Tibial nerve (tissue), 4 donors: ENCODE results near the gene GUCY1A1. TPM values are rescaled to one million over a fixed set of nuclear protein-coding genes. Genes with fewer than 3 reads are reported as not detected.

Source experiments
- DNase-seq, 2 donors: peaks; one replicate each; pipeline ENCODE4 v3.0.0-alpha.2; 2019; ENCODE audit warnings: low spot score in 2 of 2
- H3K27ac ChIP-seq, 4 donors: fragments of 200-600 bp; sonication (generic) in 3 of 4; one replicate each; pipeline ENCODE4 v1.5.1; 2017 to 2019; ENCODE audit warnings: mild to moderate bottlenecking in 1 of 4
- H3K27me3 ChIP-seq, 2 donors: fragments of 200-600 bp; sonication (generic) in 1 of 2; one replicate each; pipeline versions ENCODE4 v1.5.1 to v1.6.0; 2017 to 2019
- H3K36me3 ChIP-seq, 3 donors: fragments of 200-600 bp; sonication (generic); one replicate each; pipeline ENCODE4 v1.5.1; 2018 to 2019
- H3K4me1 ChIP-seq, 4 donors: fragments of 200-600 bp; sonication (generic) in 3 of 4; one replicate each; pipeline ENCODE4 v1.5.1; 2017 to 2019
- H3K4me3 ChIP-seq, 4 donors: fragments of 200-600 bp; sonication (generic) in 3 of 4; one replicate each; pipeline ENCODE4 v1.5.1; 2017 to 2019; ENCODE audit warnings: mild to moderate bottlenecking in 1 of 4, moderate library complexity in 1 of 4
- H3K9me3 ChIP-seq, 4 donors: fragments of 200-600 bp; sonication (generic) in 3 of 4; one replicate each; pipeline ENCODE4 v1.5.1; 2017 to 2019
- EP300 ChIP-seq, 2 donors: sonication (generic); formaldehyde crosslinking; IDR thresholded peaks; one replicate each; pipeline ENCODE4 v1.6.1; 2017; ENCODE audit warnings: antibody characterized with exemption in 2 of 2, mild to moderate bottlenecking in 1 of 2
- POLR2A ChIP-seq, 2 donors: fragments of 450-650 bp; IDR thresholded peaks; one replicate each; pipeline ENCODE4 v1.6.1; 2017; ENCODE audit warnings: antibody characterized with exemption in 2 of 2, mild to moderate bottlenecking in 2 of 2, moderate library complexity in 2 of 2
- WGBS, 2 donors: methylation state at CpG; one replicate each; pipeline ENCODE4 v1.1.5; 2018; 5-methylcytosine and 5-hydroxymethylcytosine counted together
- total RNA-seq, 4 donors: library from RNA; depleted of rRNA; stranded (reverse); fragments of >200 nt; gene quantifications; one replicate each; pipeline ENCODE4 v1.1.0, GENCODE V29; 2016
- TF ChIP-seq, protein P1 (sequence below), 5 experiments: fragments of 200-600 bp in 3 of 5; fragments of 450-650 bp in 2 of 5; sonication (generic) in 3 of 5; IDR thresholded peaks; one replicate each; pipeline ENCODE4 v1.5.1; 2016 to 2019; ENCODE audit warnings: antibody characterized with exemption in 5 of 5, mild to moderate bottlenecking in 3 of 5, moderate library complexity in 2 of 5

Gene GUCY1A1
- 10 to 100 TPM in 1 of 4 donors, 1 to 10 TPM in 3; 6.7 to 20.3 (median 9.3) TPM for total RNA-seq

DNA sequence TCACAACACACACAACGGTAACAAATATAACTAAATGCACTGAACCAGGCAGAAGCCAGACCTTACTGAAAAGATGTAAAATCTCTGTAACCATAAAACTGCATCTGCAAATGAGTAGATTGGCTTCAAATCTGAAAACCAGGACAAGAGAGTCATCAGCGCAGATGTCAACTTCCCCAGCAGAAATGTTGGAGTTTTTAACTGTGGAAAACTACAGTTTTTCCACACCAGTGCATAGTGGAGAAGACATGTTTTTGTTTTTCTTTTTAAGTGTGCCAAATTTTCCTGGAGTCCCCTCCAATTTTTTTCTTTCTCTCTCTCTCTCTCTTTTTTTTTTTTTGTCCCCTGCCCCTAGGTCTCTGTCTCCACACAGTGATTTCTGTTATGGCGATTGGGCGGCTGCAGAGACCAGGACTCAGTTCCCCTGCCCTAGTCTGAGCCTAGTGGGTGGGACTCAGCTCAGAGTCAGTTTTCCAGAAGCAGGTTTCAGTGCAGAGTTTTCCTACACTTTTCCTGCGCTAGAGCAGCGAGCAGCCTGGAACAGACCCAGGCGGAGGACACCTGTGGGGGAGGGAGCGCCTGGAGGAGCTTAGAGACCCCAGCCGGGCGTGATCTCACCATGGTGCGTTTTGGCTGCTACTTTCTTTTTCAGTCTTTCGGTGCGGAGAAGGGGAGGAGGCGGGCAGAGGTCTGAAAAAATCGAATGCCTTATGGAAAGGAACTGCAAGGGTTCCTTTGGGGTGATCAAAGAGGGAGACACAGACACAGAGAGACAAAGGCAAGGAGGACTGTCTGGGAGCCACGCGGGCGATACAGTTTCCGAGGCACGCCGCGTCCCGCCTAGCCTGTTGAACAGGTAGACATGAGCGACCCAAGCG lies at the start of gene GUCY1A1:
Gene GUCY1A1, plus strand, starts transcription at position 505 of the 878 bp plus-strand sequence. CDS start 30,020 bp downstream, outside the sequence.
- Histone ChIP-seq H3K27me3 (peaks cover 0 to 15% of the 10 kb centered on the region in 2 donors), H3K9me3 (no peaks in the 10 kb centered on the region), H3K36me3 (no peaks in the 10 kb centered on the region), H3K4me1 (peaks cover 0 to 17% (median 0%) of the 10 kb centered on the region in 4 donors), H3K4me3 (peak within 1 kb of the TSS; percentile 43 to 66 (median 48)), H3K27ac (peak within 1 kb of the TSS; percentile 41 to 74 (median 48))
- 6 to 9% methylated on average over 17 to 25 of the region's 25 CpGs for whole genome bisulfite sequencing, 2 donors
- TF ChIP-seq EP300 (IDR thresholded peaks at IDR 0.05) (no peak), POLR2A (IDR thresholded peaks at IDR 0.05) (no peak)
- TF ChIP-seq, protein P1, sequence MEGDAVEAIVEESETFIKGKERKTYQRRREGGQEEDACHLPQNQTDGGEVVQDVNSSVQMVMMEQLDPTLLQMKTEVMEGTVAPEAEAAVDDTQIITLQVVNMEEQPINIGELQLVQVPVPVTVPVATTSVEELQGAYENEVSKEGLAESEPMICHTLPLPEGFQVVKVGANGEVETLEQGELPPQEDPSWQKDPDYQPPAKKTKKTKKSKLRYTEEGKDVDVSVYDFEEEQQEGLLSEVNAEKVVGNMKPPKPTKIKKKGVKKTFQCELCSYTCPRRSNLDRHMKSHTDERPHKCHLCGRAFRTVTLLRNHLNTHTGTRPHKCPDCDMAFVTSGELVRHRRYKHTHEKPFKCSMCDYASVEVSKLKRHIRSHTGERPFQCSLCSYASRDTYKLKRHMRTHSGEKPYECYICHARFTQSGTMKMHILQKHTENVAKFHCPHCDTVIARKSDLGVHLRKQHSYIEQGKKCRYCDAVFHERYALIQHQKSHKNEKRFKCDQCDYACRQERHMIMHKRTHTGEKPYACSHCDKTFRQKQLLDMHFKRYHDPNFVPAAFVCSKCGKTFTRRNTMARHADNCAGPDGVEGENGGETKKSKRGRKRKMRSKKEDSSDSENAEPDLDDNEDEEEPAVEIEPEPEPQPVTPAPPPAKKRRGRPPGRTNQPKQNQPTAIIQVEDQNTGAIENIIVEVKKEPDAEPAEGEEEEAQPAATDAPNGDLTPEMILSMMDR (IDR thresholded peaks at IDR 0.05): no peak
- DNase-seq: no peak

DNA sequence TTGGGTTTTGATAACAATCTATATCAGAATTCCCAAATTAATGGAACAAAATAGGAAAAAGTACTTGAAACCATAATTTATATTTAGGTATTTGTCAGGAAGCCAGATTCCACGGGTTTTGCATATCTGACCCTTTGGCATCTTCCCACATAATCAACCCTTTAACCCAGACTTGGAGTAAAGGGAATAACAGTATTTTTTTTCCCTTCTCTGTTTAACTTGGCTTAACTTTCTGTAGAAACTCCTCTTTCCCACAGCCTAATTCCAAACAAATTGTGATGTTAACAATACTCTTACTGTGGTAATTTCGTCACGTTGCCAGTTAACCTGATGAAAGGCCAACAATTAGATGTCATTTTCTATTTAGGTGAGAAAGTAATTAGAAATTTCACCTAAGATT lies 49.4 kb upstream of the GUCY1A1 start:
- peak overlapping the region in 1 of 4 donors; percentile 5 for H3K27ac ChIP-seq
- H3K4me1 ChIP-seq: peaks cover 0 to 12% (median 0%) of the 10 kb centered on the region in 4 donors
- TF ChIP-seq EP300 (IDR thresholded peaks at IDR 0.05) (peak in 1 of 2 donors; percentile 9), POLR2A (IDR thresholded peaks at IDR 0.05) (no peak)
- no peak overlapping the region for H3K4me3 ChIP-seq
- no peaks in the 10 kb centered on the region for H3K27me3 ChIP-seq
- DNase-seq: no peak
- H3K9me3 ChIP-seq: no peaks in the 10 kb centered on the region
- WGBS, 2 donors: 7 to 11% methylated on average over 3 of the region's 3 CpGs
- no peaks in the 10 kb centered on the region for H3K36me3 ChIP-seq

DNA sequence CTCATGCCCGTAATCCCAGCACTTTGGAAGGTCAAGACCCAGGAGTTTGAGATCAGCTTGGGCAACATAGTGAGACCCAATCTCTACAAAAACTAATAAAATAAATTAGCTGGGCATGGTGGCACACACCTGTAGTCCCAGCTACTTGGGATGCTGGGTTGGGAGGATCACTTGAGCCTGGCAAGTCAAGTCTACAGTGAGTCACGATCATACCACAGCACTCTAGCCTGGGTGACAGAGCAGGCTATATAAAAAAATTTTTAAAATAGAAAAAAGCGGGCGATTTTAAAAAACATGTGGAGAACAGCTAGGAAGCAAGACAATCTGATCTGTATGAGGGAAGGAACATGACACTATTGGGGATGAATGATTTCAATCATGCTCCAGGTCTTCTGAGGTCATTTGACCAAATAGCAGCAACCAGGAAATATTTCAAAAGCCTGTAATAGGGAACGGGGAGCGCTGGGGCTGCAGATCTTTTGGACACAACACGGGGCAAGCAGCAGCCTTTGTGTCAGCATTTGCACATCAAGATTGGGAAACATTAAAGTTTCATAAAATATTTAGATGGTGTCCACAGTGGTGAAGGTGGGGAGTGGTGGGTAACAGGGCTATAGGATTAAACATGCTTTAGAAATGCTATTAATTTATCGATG lies 48.3 kb upstream of the GUCY1A1 start:
- no peak for DNase-seq
- 80 to 81% methylated on average over 8 of the region's 8 CpGs for WGBS, 2 donors
- Histone ChIP-seq H3K27me3 (no peaks in the 10 kb centered on the region), H3K36me3 (no peaks in the 10 kb centered on the region), H3K4me3 (no peak overlapping the region), H3K4me1 (peaks cover 0 to 12% (median 0%) of the 10 kb centered on the region in 4 donors), H3K27ac (no peak overlapping the region), H3K9me3 (no peaks in the 10 kb centered on the region)
- TF ChIP-seq, protein P1 (IDR thresholded peaks at IDR 0.05): no peak
- TF ChIP-seq POLR2A (IDR thresholded peaks at IDR 0.05) (no peak), EP300 (IDR thresholded peaks at IDR 0.05) (peak in 1 of 2 donors; percentile 20)

- Histone ChIP-seq H3K4me1 (peaks cover 0 to 12% (median 0%) of the 10 kb centered on the region in 4 donors), H3K27ac (no peak overlapping the region), H3K36me3 (no peaks in the 10 kb centered on the region), H3K4me3 (no peak overlapping the region), H3K27me3 (no peaks in the 10 kb centered on the region), H3K9me3 (no peaks in the 10 kb centered on the region)
- TF ChIP-seq, protein P1 (IDR thresholded peaks at IDR 0.05): no peak
- TF ChIP-seq EP300 (IDR thresholded peaks at IDR 0.05) (no peak), POLR2A (IDR thresholded peaks at IDR 0.05) (no peak)
- no peak for DNase-seq
Observed at GRCh38 chr4:155620637-155621036, 46.0 kb upstream of the GUCY1A1 start.

- H3K9me3 ChIP-seq: no peaks in the 10 kb centered on the region
- no peak overlapping the region for H3K27ac ChIP-seq
- no peaks in the 10 kb centered on the region for H3K36me3 ChIP-seq
- TF ChIP-seq POLR2A (IDR thresholded peaks at IDR 0.05) (no peak), EP300 (IDR thresholded peaks at IDR 0.05) (no peak)
- TF ChIP-seq, protein P1 (IDR thresholded peaks at IDR 0.05): no peak
- peaks cover 0 to 5% (median 0%) of the 10 kb centered on the region in 4 donors for H3K4me1 ChIP-seq
- no peak overlapping the region for H3K4me3 ChIP-seq
- H3K27me3 ChIP-seq: no peaks in the 10 kb centered on the region
- no peak for DNase-seq
Observed at GRCh38 chr4:155624478-155624877, 42.2 kb upstream of the GUCY1A1 start.
